Measurements from ENCODE around the gene OXT. TPM values are rescaled to one million over a fixed set of nuclear protein-coding genes. Genes with fewer than 3 reads are reported as not detected.

The OXT gene
- total and polyA plus RNA-seq, 2 of the 8 experiments (the other 6 are each of a cell fraction or from before 2014, with no cell fraction given), result not detected

DNA sequence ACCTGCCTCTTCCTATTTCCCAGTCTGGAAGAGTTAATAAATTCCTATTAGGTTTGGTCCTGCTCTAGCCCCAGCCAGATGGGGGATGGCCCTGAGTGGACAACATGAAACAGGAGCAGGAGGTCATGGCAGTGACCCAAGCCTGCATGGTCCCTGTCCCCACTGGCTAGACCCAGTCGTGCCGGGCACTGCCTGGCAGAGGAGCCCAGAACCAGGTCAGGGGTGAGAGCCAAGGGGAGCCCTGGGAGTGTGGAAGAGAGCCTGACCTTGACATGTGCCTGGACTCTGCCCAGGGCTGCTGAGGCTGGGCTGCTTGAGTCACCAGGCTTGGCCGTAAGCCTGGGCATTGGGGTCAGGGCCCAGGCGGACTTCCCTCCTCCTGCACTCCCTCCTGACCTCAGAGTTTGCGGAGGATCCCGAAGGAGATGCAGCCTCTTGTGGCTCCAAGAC is 9.5 kb downstream of the OXT start:
- no peak overlapping the region for H3K4me3 ChIP-seq (ENCODE audit: extremely low read depth in 1 of 4, insufficient read depth in 2 of 4, low read depth in 3 of 4, low read length in 4 of 4)
- peaks cover 27 to 43% (median 37%) of the 10 kb centered on the region in 4 experiments for H3K27me3 ChIP-seq (replicated peaks in 1 of 4; ENCODE audit: control insufficient read depth in 3 of 4, extremely low read depth in 1 of 4, insufficient read depth in 3 of 4, low read length in 3 of 4)
- FAIRE-seq (no peak), DNase-seq (ENCODE audit: low read depth in 1 of 2, low spot score in 2 of 2) (no peak)
- H3K36me3 ChIP-seq (ENCODE audit: control insufficient read depth in 2 of 4, insufficient read depth in 4 of 4, low read length in 3 of 4), result no peaks in the 10 kb centered on the region
- H3K4me1 ChIP-seq (replicated peaks in 1 of 4; ENCODE audit: control insufficient read depth in 3 of 4, insufficient read depth in 4 of 4, low read length in 3 of 4), result peaks cover 0 to 8% (median 6%) of the 10 kb centered on the region in 4 experiments; a peak in 5 of 7 replicates
- H2BK15ac ChIP-seq (ENCODE audit: low read length), result no peak overlapping the region
- no peak overlapping the region for H3K14ac ChIP-seq (ENCODE audit: insufficient read length)
- no peak overlapping the region for H2AK5ac ChIP-seq (ENCODE audit: low read depth, low read length)
- ChIA-PET CTCF (ENCODE audit: partially characterized antibody) (interaction anchor here (4.1 kb wide), 1 partner anchor 12 kb away, joined by 14 read pairs; no protein-coding TSS in a partner anchor), POLR2A (ENCODE audit: partially characterized antibody) (no interaction called here)
- no peak overlapping the region for H3K56ac ChIP-seq (replicated peaks; ENCODE audit: insufficient read length, low read depth, low read length)
- no peak overlapping the region for H2BK120ac ChIP-seq (replicated peaks; ENCODE audit: low read depth, low read length)
- peaks cover 11% of the 10 kb centered on the region; the same call in 1 of the 2 replicates for H3K23me2 ChIP-seq (ENCODE audit: low read depth, low read length)
- H2BK12ac ChIP-seq (ENCODE audit: low read depth, low read length), result no peak overlapping the region
- no peak overlapping the region for H2AFZ ChIP-seq (ENCODE audit: low read length)
- no peak overlapping the region for H2BK5ac ChIP-seq (ENCODE audit: low read depth, low read length)
- H3K4me2 ChIP-seq (ENCODE audit: insufficient read depth in 1 of 2, low read depth in 2 of 2, low read length in 2 of 2), result no peak overlapping the region
- no peaks in the 10 kb centered on the region for H3K9me3 ChIP-seq (ENCODE audit: insufficient read depth in 2 of 2, low read depth in 1 of 2, low read length in 1 of 2)
- no peaks in the 10 kb centered on the region for H3K79me1 ChIP-seq (ENCODE audit: low read depth, low read length)
- no peak overlapping the region for H3K9ac ChIP-seq (replicated peaks in 1 of 4; ENCODE audit: extremely low read depth in 1 of 4, low read depth in 3 of 4, low read length in 3 of 4)
- TF ChIP-seq ASH2L (IDR thresholded peaks at IDR 0.05; ENCODE audit: low read length) (no peak), BCL11A (IDR thresholded peaks at IDR 0.05; ENCODE audit: low read depth in 2 of 2, low read length in 2 of 2) (no peak), POLR2AphosphoS5 (IDR thresholded peaks at IDR 0.05; ENCODE audit: low read depth, low read length) (no peak), TAF7 (optimal IDR thresholded peaks at IDR 0.05; ENCODE audit: borderline replicate concordance, low read depth, low read length) (no peak), RFX5 (IDR thresholded peaks at IDR 0.05; ENCODE audit: borderline replicate concordance, low read depth, low read length) (no peak)
- TF ChIP-seq, protein P1, sequence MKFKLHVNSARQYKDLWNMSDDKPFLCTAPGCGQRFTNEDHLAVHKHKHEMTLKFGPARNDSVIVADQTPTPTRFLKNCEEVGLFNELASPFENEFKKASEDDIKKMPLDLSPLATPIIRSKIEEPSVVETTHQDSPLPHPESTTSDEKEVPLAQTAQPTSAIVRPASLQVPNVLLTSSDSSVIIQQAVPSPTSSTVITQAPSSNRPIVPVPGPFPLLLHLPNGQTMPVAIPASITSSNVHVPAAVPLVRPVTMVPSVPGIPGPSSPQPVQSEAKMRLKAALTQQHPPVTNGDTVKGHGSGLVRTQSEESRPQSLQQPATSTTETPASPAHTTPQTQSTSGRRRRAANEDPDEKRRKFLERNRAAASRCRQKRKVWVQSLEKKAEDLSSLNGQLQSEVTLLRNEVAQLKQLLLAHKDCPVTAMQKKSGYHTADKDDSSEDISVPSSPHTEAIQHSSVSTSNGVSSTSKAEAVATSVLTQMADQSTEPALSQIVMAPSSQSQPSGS (IDR thresholded peaks at IDR 0.05; ENCODE audit: low read length), result no peak
- TF ChIP-seq, protein P2, sequence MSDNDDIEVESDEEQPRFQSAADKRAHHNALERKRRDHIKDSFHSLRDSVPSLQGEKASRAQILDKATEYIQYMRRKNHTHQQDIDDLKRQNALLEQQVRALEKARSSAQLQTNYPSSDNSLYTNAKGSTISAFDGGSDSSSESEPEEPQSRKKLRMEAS (IDR thresholded peaks at IDR 0.05), result no peak
- no peak overlapping the region for H4K5ac ChIP-seq (ENCODE audit: insufficient read length, low read depth, low read length)
- H3K18ac ChIP-seq (ENCODE audit: extremely low read depth, low read length), result no peak overlapping the region
- 84% methylated on average over 6 of the region's 6 CpGs; no CpG with 5 or more reads in 1 of the 2 experiments for WGBS, 2 experiments (ENCODE audit: extremely low coverage in 1 of 2, insufficient coverage in 1 of 2, insufficient read length in 1 of 2, insufficient replicate concordance in 2 of 2, low coverage in 1 of 2, low lambda C conversion rate in 2 of 2, missing lambda C conversion rate in 1 of 2)
- H4K8ac ChIP-seq (ENCODE audit: extremely low read depth, insufficient read depth, low read length), result no peak overlapping the region; the same call in 1 of the 2 replicates
- no peak overlapping the region for H4K91ac ChIP-seq (replicated peaks; ENCODE audit: insufficient read length, low read length)
- H3K4ac ChIP-seq (replicated peaks; ENCODE audit: insufficient read length, low read depth, low read length), result no peak overlapping the region
- H4K20me1 ChIP-seq (replicated peaks in 1 of 2; ENCODE audit: control insufficient read depth in 1 of 2, insufficient read depth in 2 of 2, low read length in 2 of 2), result no peaks in the 10 kb centered on the region
- no peak overlapping the region for H2BK20ac ChIP-seq (ENCODE audit: low read length)
- no peak overlapping the region for H3K27ac ChIP-seq (ENCODE audit: low read depth, low read length)
- no peaks in the 10 kb centered on the region for H3K79me2 ChIP-seq (ENCODE audit: control insufficient read depth in 1 of 2, insufficient read depth in 2 of 2, low read length in 2 of 2)
- H3K23ac ChIP-seq (ENCODE audit: insufficient read length), result no peak overlapping the region

All from H1 (cell line).